ENCODE measurements around the gene ANXA10. TPM values are rescaled to one million over a fixed set of nuclear protein-coding genes. Genes with fewer than 3 reads are reported as not detected.

The ANXA10 gene
- total RNA-seq, 1 donor from 2014 or later: not detected

Other genes with a start within 250 kb of the ANXA10 start
- gene DDX60, start 226.2 kb downstream of the ANXA10 start, total RNA-seq: 12.5 TPM

Data from mesenteric fat pad (tissue), 1 donor.